NCI-H446 treated with DMSO at 0.1 percent for 48 hours (cell line): ENCODE results near the gene MALSU1.

Experiments used
- DNase-seq: peaks from one replicate; lab custom pipeline; 2025; lab: John Stamatoyannopoulos, UW

Gene MALSU1

GRCh38 chr7:23298885-23299769 is at the start of gene MALSU1:
Gene MALSU1, plus strand, starts transcription at chr7:23299339. Its CDS starts 14 bp downstream, at chr7:23299353.
- DNase-seq = peak; percentile 91

DNA sequence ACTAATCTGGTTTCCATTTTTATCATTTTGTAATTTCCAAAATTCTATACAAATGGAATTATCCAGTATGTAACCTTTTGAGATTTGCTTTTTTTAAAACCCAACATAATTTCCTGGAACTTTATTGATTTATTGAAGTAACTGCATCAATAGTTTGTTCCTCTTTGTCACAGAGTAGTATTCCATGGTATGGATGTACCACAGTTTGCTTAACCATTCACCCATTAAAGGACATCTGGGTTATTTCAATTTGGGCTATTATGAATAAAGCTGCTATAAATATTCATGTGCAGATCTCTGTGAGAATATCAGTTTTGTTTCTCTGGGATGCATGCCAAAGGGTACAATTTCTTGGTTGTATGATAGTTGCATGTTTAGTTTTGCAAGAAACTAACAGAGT is 49.7 kb upstream of the MALSU1 start:
- DNase-seq = no peak

- DNase-seq = no peak
Observed at GRCh38 chr7:23254051-23254681, 45.0 kb upstream of the MALSU1 start.

DNA sequence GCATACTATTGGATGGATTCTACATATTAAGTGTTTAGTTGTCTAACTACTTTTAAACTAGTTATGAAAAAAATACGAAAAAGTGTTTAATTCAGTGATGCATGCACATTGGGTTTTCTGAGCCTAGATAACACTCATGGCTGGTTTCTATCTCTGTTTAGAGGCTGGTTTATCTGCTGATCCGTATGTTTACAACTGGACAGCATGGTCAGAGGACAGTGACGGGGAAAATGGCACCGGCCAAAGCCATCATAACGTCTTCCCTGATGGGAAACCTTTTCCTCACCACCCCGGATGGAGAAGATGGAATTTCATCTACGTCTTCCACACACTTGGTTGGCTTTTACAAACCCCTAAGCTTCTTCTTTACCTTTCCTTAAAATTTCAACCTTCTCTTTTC is 42.4 kb upstream of the MALSU1 start:
- no peak for DNase-seq

- no peak for DNase-seq
Observed at GRCh38 chr7:23260371-23260770, 38.8 kb upstream of the MALSU1 start.

DNA sequence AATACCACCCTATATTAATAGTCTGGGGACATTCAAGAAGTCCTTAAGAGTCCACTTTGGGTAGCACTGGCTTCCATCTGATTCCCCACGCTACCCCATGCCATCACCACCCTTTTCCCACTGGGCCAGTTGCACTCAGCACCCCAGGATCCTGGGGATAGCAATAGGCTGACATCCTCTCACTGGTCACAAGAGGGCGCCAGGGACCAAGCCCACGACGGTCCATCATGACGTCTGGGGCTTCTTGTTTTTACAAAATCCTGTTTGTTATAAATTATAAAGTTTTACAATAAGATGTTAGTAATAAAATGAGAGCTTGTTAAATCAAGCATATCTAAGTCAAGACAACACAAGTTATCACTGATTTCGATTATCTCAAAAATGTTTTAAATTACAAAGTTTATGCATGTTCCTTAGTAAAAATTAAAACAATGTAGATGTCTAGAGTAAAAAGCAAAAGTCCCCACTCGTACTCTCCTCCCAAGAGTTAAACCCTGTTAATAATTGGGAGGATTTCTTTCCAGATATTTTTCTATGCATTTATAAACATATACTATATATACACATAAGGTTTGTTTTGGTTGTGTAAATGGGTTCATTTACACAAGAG is 37.2 kb upstream of the MALSU1 start:
- DNase-seq = no peak

DNA sequence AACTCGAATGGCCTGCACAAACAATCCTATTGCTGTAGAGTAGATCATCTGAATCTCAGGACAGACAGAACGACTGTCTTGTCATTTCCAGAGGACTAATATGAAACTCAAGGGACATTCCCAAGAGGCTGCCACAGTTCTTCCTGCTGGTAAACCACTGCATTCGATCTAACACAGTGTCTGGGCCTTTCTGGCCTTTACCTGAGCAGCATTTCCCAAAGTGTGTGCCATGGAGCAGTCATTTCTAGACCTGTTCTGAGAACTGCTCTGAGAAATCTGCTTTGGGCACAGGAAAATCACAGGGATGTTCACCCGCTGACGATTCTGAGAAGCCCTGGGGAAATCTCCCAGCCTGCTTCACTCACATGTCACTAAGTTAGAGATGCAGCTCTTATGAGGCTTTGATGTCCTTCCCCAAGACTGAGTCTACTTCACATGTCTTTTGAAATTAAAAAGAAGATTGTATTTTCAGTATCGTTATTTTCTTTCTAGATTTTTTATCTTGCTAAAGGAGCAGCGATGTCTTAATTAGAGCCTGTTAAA is 34.2 kb upstream of the MALSU1 start:
- no peak for DNase-seq

DNA sequence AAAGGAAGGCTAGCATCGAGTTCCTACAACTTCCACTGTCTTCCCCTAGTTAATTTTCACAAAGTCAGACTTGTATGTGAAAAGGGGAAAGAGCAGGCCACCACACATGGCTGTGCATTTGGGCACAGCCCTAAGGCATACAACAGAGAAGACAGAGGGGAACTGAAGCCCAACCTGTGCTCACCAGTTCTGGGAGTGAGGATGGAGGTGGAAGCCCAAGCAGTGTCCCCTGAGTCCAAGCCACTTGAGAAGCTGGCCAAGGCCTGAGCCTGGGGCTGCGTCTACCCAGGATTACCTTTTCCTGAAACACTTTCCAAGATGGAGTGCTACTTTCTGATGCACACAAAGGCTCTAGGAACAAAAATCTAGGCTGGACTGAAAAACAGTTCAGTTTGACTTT is 32.2 kb upstream of the MALSU1 start:
- no peak for DNase-seq

- no peak for DNase-seq
Observed at GRCh38 chr7:23267357-23267756, 31.8 kb upstream of the MALSU1 start.

DNA sequence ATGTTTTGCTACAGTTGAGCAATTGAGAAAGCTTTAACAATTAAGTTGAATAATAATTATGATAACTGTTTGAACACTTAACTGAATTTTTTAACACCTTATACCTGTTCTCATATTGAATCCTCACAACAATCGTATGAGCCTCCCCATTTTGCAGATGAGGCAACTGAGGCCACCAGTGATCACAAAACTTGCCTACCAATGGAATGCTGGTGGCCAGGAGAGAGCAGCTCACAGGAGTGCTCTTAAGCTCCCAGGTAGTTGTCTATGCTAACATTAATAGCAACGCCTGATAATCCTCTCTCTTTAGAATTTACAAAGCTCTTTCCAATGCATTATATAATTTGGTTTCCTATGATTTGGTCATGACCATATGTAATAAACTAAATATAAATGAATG is 31.0 kb upstream of the MALSU1 start:
- DNase-seq = no peak

- DNase-seq = no peak
Observed at GRCh38 chr7:23268746-23269145, 30.4 kb upstream of the MALSU1 start.

GRCh38 chr7:23272275-23272674 is 26.9 kb upstream of the MALSU1 start:
- DNase-seq = no peak

DNA sequence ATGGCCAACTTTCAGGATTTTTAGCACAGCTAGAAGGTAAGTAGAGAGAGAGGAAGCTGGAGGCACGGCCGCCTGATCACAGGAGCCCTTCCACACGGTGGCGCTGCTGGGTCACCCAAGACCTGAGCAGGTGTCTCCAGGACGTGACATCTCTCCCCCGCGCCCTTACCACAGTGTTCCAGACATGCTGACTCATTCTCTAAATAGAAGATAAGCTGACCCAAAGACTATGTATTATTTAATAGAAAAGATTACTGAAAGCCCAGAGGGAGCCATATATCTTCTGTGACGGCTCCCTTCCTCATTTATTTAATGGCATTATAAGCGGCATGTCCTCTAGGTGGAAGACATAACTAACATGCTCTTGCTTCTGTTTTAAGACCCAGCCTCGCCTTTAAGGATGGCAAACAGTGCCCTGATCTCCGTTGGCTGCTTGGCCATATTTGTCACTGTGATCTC is 26.0 kb upstream of the MALSU1 start:
- DNase-seq = peak; percentile 64

DNA sequence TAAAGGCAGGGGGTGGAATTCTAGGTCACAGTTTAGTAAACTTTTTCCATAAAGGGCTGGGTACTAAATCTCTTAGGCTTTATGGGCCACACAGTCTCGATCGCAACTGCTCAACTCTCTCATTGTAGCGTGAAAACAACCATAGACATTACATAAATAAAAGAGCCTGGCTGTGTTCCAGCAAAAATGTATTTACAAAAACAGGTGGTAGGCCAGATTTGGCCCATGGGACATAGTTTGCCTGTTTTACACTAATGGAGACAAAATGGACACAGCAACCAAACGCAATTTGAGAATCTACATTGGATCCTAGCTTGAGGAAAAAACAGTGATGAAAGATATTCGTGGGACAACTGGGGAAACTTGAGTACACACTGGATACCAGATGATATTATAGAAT is 23.2 kb upstream of the MALSU1 start:
- DNase-seq = no peak

- DNase-seq = no peak
Observed at GRCh38 chr7:23276376-23276775, 22.8 kb upstream of the MALSU1 start.

- DNase-seq = no peak
Observed at GRCh38 chr7:23276947-23277346, 22.2 kb upstream of the MALSU1 start.

GRCh38 chr7:23277359-23277989 is 21.7 kb upstream of the MALSU1 start:
- DNase-seq = peak; percentile 31

DNA sequence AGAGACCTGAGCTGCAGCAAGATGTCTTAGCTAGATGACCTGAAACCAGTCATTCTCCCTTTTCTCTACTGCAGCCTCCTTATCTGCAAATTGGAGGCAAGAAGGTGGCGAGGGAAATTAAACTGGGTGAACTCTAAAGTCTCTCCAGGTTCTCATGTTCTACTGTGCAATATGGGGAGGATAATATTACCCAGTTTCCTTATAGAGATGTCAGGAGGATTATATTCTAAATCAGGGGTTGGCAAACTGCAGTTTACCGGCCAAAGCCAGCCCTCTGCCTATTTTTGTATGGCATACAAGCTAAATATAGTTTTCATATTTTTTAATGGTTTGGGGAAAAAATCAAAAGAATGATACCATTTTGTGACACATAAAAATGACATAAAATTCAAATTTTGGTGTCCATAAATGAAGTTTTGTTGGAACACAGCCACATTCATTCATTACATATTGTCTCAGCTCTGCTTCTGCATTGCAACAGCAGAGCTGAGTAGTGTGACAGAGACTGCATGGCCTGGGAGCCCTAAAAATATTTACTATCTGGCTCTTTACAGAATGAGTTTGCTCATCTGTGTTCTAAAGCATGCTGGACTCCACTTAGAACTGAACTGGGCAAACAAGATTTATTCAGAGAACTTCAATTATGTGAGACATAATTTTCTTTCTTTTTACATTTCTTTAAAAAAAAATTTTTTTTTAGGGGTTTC is 19.2 kb upstream of the MALSU1 start:
- DNase-seq = no peak

DNA sequence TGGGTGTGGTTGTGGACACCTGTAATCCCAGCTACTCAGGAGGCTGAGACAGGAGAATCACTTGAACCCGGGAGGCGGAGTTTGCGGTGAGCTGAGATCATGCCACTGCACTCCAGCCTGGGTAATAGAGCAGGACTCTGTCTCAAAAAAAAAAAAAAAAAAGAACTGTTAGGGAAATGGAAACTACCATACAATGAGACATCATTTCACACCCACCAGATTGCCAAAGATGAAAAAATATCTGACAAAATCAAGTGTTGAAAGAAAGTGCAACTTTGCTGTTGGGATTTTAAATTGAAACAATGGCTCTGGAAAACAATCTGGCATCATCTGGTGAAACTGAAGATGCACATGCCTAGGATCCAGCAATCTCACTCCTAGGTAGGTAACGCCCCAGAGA is 16.1 kb upstream of the MALSU1 start:
- DNase-seq = no peak

DNA sequence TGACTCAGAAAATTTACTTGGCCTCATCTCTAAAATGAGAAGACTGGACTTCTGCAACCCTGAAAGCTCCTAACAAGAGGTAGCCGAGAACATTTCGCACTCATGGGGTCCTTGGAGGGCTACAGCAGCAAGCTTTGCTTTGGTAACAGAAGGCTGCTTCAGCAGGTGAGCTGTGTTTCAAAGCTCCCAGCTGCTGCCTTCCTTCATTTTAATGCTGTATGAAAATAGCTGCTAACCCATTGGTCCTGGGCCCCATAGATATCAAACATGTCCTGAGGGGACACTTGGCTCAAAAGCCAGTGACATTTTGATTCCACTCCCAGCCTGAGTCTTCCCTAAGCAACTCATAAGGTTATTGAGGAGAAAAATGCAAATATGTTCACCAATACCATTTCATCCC is 14.3 kb upstream of the MALSU1 start:
- DNase-seq = no peak
